Measurements from ENCODE around the gene ITK. TPM values are rescaled to one million over a fixed set of nuclear protein-coding genes. Genes with fewer than 3 reads are reported as not detected.

Gene ITK
- polyA plus RNA-seq, 2 of the 4 experiments (the other 2 are of a cell fraction), result not detected

DNA sequence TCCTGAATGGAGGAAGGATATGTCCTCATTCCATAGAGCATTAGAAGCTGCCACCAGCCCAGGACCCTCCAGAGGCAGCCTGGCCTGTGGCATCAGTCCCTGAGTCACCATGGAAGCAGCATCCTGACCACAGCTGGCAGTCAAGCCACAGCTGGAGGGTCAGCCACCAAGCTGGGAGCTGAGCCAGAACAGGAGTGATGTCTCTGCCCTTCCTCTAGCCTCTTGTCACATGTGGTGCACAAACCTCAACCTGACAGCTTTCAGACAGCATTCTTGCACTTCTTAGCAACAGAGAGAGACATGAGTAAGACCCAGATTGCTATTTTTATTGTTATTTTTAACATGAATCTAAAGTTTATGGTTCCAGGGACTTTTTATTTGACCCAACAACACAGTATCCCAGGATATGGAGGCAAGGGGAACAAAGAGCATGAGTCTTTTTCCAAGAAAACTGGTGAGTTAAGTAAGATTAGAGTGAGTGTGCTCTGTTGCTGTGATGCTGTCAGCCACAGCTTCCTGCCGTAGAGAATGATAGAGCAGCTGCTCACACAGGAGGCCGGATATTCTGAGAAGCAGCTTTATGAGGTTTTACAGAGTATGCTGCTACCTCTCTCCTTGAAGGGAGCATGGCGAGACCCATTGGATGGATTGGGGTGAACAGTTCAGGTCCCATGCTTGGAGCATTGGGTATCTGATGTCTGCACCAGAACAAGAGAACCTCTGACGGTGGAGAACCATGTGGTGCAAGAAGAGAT lies 72.2 kb downstream of the ITK start:
- ChIA-PET CTCF (interaction anchor here (0.8 to 6.5 kb wide), 23 partner anchors 9 to 506 kb away, joined by 3 to 52 read pairs (median 5); partner anchors contain the start of gene CYFIP2), POLR2A (no interaction called here)
- no peak overlapping the region for H3K27ac ChIP-seq
- no peak for DNase-seq (ENCODE audit: low read depth in 1 of 2, low spot score in 1 of 2)
- WGBS (ENCODE audit: missing lambda C conversion rate), result 62% methylated on average over 4 of the region's 4 CpGs
- peak; percentile 55 to 62; a peak in 3 of 6 replicates for ATAC-seq
- H3K4me2 ChIP-seq, result no peak overlapping the region
- FAIRE-seq, result no peak
- TF ChIP-seq FOXS1 (CRISPR knock-in tag; IDR thresholded peaks at IDR 0.05) (no peak), HEYL (CRISPR knock-in tag; IDR thresholded peaks at IDR 0.05) (no peak), CEBPB (IDR thresholded peaks at IDR 0.05) (no peak), SREBF2 (IDR thresholded peaks at IDR 0.05) (no peak), GATA3 (IDR thresholded peaks at IDR 0.05; ENCODE audit: borderline replicate concordance) (no peak), HOXB13 (CRISPR knock-in tag; IDR thresholded peaks at IDR 0.05; ENCODE audit: low read depth) (no peak), RFX5 (IDR thresholded peaks at IDR 0.05) (no peak), PBX3 (IDR thresholded peaks at IDR 0.05) (no peak), ESRRA (IDR thresholded peaks at IDR 0.05; ENCODE audit: borderline replicate concordance, low read length) (no peak), EP300 (IDR thresholded peaks at IDR 0.05) (no peak), NR3C1 (IDR thresholded peaks at IDR 0.05) (no peak), POLR2AphosphoS2 (conservative IDR thresholded peaks at IDR 0.05; ENCODE audit: low read length) (no peak)
- TF ChIP-seq, protein P1, sequence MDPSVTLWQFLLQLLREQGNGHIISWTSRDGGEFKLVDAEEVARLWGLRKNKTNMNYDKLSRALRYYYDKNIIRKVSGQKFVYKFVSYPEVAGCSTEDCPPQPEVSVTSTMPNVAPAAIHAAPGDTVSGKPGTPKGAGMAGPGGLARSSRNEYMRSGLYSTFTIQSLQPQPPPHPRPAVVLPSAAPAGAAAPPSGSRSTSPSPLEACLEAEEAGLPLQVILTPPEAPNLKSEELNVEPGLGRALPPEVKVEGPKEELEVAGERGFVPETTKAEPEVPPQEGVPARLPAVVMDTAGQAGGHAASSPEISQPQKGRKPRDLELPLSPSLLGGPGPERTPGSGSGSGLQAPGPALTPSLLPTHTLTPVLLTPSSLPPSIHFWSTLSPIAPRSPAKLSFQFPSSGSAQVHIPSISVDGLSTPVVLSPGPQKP (IDR thresholded peaks at IDR 0.05; ENCODE audit: low read depth, low read length), result no peak
- TF ChIP-seq, protein P2, sequence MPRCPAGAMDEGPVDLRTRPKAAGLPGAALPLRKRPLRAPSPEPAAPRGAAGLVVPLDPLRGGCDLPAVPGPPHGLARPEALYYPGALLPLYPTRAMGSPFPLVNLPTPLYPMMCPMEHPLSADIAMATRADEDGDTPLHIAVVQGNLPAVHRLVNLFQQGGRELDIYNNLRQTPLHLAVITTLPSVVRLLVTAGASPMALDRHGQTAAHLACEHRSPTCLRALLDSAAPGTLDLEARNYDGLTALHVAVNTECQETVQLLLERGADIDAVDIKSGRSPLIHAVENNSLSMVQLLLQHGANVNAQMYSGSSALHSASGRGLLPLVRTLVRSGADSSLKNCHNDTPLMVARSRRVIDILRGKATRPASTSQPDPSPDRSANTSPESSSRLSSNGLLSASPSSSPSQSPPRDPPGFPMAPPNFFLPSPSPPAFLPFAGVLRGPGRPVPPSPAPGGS (IDR thresholded peaks at IDR 0.05), result no peak
- TF ChIP-seq, protein P3, sequence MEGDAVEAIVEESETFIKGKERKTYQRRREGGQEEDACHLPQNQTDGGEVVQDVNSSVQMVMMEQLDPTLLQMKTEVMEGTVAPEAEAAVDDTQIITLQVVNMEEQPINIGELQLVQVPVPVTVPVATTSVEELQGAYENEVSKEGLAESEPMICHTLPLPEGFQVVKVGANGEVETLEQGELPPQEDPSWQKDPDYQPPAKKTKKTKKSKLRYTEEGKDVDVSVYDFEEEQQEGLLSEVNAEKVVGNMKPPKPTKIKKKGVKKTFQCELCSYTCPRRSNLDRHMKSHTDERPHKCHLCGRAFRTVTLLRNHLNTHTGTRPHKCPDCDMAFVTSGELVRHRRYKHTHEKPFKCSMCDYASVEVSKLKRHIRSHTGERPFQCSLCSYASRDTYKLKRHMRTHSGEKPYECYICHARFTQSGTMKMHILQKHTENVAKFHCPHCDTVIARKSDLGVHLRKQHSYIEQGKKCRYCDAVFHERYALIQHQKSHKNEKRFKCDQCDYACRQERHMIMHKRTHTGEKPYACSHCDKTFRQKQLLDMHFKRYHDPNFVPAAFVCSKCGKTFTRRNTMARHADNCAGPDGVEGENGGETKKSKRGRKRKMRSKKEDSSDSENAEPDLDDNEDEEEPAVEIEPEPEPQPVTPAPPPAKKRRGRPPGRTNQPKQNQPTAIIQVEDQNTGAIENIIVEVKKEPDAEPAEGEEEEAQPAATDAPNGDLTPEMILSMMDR (IDR thresholded peaks at IDR 0.05), result no peak
- no peaks in the 10 kb centered on the region for H3K4me1 ChIP-seq
- no peak overlapping the region for H3K4me3 ChIP-seq
- no peaks in the 10 kb centered on the region for H3K9me3 ChIP-seq

DNA sequence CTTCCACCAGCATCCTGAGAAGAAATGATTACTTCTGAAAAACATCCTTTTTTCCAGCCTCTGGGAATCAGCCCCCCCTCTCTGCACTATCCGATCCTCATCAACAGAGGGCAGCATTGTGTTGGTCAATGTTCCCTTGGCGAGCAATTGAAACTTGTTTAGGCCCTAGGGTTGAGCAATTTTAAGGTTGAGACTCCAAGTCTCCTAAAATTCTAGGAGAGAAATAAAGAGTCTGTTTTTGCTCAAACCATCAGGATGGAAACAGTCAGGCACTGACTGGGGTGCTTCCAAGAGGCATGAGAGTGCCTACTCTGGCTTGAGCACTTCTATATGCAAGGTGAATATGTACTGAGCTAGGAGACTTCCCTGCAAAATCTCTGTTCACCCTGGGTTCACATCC lies 72.9 kb downstream of the ITK start:
- peak; percentile 13 for FAIRE-seq
- Histone ChIP-seq H3K9me3 (no peaks in the 10 kb centered on the region), H3K4me2 (no peak overlapping the region), H3K4me3 (no peak overlapping the region), H3K4me1 (no peaks in the 10 kb centered on the region), H3K27ac (no peak overlapping the region)
- TF ChIP-seq RAD21 (conservative IDR thresholded peaks at IDR 0.05 in 1 of 2, IDR thresholded peaks at IDR 0.05 in 1 of 2) (peak; percentile 85 to 89), CEBPB (IDR thresholded peaks at IDR 0.05) (peak; percentile 21 to 76; a peak in 3 of 4 replicates), NPAS2 (CRISPR knock-in tag; IDR thresholded peaks at IDR 0.05; ENCODE audit: borderline replicate concordance) (no peak), POLR2A (IDR thresholded peaks at IDR 0.05; ENCODE audit: low read length) (no peak), ZFP36 (IDR thresholded peaks at IDR 0.05; ENCODE audit: borderline replicate concordance, partially characterized antibody) (no peak), EHF (CRISPR knock-in tag; IDR thresholded peaks at IDR 0.05) (no peak), SMC3 (IDR thresholded peaks at IDR 0.05) (peak; percentile 62)
- TF ChIP-seq, protein P3 (IDR thresholded peaks at IDR 0.05), result peak; percentile 81
- peak; percentile 45 to 69 for DNase-seq (ENCODE audit: low read depth in 1 of 2, low spot score in 1 of 2)
- 0% methylated on average over 2 of the region's 2 CpGs for WGBS (ENCODE audit: missing lambda C conversion rate)
- ChIA-PET POLR2A (no interaction called here), CTCF (interaction anchor here (0.7 to 6.5 kb wide), 35 partner anchors 10 to 506 kb away, joined by 3 to 52 read pairs (median 4); partner anchors contain the start of gene CYFIP2)
- peak; percentile 66 to 92; a peak in 5 of 6 replicates for ATAC-seq

All from A549 (cell line).